Neutrophil (primary cell): ENCODE data around the gene MYOM1.
"Not testable (repeated sequence)": the region's sequence is repeated elsewhere in the genome, so short reads cannot be mapped to it uniquely, and the experiment has no call there.

Source experiments
- H3K27ac ChIP-seq: fragments of 200-600 bp; sonication (generic); 2 replicates; pipeline ENCODE4 v1.5.1; 2016; ENCODE audit warnings: mild to moderate bottlenecking, moderate library complexity
- H3K27me3 ChIP-seq: fragments of 200-600 bp; sonication (generic); 2 replicates; pipeline ENCODE4 v1.6.0; 2016; ENCODE audit warnings: mild to moderate bottlenecking
- H3K36me3 ChIP-seq: fragments of 200-600 bp; sonication (generic); 2 replicates; pipeline ENCODE4 v1.5.1; 2017
- H3K4me1 ChIP-seq, 2 experiments: fragments of 200-600 bp in 1 of 2; sonication (generic) in 1 of 2; 1 replicate in 1 of 2; 2 replicates in 1 of 2; pipeline versions ENCODE4 v1.5.1 to v1.6.1; 2013 to 2016; ENCODE audit warnings: low read depth in 1 of 2, low read length in 1 of 2, mild to moderate bottlenecking in 1 of 2, moderate library complexity in 1 of 2; ENCODE audit not compliant: control insufficient read depth in 1 of 2, insufficient read depth in 1 of 2
- H3K4me3 ChIP-seq, 2 experiments: fragments of 200-600 bp in 1 of 2; sonication (generic) in 1 of 2; 1 replicate in 1 of 2; 2 replicates in 1 of 2; pipeline ENCODE4 v1.5.1; 2013 to 2016; ENCODE audit warnings: low read depth in 1 of 2, low read length in 1 of 2, mild to moderate bottlenecking in 1 of 2, moderate library complexity in 1 of 2
- H3K9me3 ChIP-seq: fragments of 200-600 bp; sonication (generic); 2 replicates; pipeline ENCODE4 v1.5.1; 2016
- CTCF ChIP-seq: fragments of 200-600 bp; sonication (generic); IDR thresholded peaks from 2 replicates; pipeline ENCODE4 v1.5.1; 2016; ENCODE audit warnings: antibody characterized with exemption

Gene MYOM1

GRCh38 chr18:3209859-3210569, 9.8 kb downstream of the MYOM1 start:
- peaks cover 10% of the 10 kb centered on the region for H3K36me3 ChIP-seq
- no peak overlapping the region for H3K27ac ChIP-seq
- no peaks in the 10 kb centered on the region for H3K9me3 ChIP-seq
- no peak overlapping the region for H3K4me3 ChIP-seq
- H3K4me1 ChIP-seq, result no peaks in the 10 kb centered on the region
- no peak for TF ChIP-seq CTCF
- no peaks in the 10 kb centered on the region for H3K27me3 ChIP-seq

- no peaks in the 10 kb centered on the region for H3K9me3 ChIP-seq
- H3K27ac ChIP-seq, result no peak overlapping the region
- no peak overlapping the region for H3K4me3 ChIP-seq
- no peak for TF ChIP-seq CTCF
- no peaks in the 10 kb centered on the region for H3K4me1 ChIP-seq
- no peaks in the 10 kb centered on the region for H3K27me3 ChIP-seq
- H3K36me3 ChIP-seq, result no peaks in the 10 kb centered on the region
These were observed 12.2 kb downstream of the MYOM1 start for GRCh38 chr18:3207565-3207964.

GRCh38 chr18:3205239-3205638, 14.5 kb downstream of the MYOM1 start:
- TF ChIP-seq CTCF, result no peak
- Histone ChIP-seq H3K27ac (no peak overlapping the region), H3K4me3 (no peak overlapping the region), H3K27me3 (no peaks in the 10 kb centered on the region), H3K4me1 (no peaks in the 10 kb centered on the region), H3K9me3 (no peaks in the 10 kb centered on the region), H3K36me3 (no peaks in the 10 kb centered on the region)

DNA sequence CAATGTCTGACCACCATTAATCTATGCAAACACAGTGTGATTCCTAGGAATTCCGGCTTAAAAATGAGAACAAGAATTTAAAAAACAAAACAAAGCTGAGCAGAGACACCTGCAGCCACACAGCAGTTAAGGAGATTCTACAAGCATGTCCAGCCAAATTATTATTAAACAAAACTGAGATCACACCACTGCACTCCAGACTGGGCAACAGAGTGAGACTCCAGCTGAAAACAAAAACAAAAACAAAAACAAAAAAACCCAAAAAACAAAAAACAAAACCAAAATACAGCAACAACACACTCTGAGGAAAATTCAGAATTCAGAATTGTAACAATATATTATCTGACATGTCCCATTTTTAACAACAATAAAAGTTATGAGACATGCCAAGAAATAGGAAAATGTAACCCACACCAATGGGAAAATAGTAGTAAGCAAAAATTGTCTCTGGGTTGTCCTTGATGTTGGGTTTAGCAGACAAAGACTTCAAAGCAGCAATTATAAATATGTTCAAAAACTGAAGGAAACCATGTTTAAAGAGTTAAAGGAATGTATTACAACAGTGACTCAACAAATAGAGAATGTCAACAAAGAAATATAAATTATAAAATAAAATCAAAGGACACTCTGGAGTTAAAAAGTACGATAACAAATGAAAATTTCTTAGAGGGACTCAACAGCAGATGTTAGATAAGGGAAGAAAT, 19.7 kb downstream of the MYOM1 start:
- H3K27ac ChIP-seq, result no peak overlapping the region
- TF ChIP-seq CTCF, result no peak
- H3K4me1 ChIP-seq, result no peaks in the 10 kb centered on the region
- H3K9me3 ChIP-seq, result no peaks in the 10 kb centered on the region
- no peaks in the 10 kb centered on the region for H3K36me3 ChIP-seq
- no peaks in the 10 kb centered on the region for H3K27me3 ChIP-seq
- no peak overlapping the region for H3K4me3 ChIP-seq

DNA sequence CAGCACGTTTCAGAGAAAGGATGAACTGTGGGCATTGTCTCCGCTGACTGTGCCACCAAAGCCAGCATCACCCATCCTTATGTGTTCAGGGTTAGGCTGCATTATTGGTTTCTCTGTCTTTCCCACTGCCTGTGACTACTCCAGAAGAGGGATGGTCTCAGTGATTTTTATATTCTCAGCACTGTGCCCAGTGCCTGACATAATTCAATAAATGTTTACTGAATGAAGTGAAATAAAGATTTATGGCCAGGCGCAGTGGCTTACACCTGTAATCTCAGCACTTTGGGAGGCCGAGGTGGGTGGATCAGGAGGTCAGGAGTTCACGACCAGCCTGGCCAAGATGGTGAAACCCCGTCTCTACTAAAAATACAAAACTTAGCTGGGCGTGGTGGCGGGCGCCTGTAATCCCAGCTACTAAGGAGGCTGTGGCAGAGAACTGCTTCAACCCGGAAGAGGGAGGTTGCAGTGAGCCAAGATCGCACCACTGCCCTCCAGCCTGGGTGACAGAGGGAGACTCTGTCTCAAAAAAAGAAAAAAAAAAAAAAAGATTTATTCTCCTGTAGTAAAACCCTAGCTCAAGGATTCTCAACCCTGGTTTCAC, 21.4 kb downstream of the MYOM1 start:
- not testable (repeated sequence) for H3K36me3 ChIP-seq, H3K9me3 ChIP-seq, H3K4me3 ChIP-seq

More for the DNA sequence above, 21.4 kb downstream of the MYOM1 start:
- H3K27me3 ChIP-seq, H3K4me1 ChIP-seq, H3K27ac ChIP-seq: not testable (repeated sequence)
